Measurements from ENCODE around the gene HDDC2.

DNA sequence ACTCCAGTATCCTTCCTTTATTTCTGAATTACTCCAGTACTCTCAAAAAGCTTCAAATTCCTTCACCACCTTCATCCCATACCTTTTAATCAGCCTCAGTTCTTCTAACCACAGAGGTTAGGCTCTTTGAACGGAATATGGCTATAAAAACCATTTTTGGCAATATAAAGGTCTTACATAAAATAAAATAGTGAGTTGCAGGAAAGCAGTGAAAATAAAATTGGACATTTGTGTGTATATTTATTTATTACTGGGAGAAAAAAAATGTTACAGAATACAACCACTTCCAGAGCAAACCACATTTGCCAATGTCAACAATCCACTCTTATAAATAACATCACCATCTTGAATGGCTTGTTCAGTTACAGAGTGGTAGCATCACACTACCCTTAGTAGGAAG, 7.7 kb downstream of the HDDC2 start:
- TF ChIP-seq, protein P1, sequence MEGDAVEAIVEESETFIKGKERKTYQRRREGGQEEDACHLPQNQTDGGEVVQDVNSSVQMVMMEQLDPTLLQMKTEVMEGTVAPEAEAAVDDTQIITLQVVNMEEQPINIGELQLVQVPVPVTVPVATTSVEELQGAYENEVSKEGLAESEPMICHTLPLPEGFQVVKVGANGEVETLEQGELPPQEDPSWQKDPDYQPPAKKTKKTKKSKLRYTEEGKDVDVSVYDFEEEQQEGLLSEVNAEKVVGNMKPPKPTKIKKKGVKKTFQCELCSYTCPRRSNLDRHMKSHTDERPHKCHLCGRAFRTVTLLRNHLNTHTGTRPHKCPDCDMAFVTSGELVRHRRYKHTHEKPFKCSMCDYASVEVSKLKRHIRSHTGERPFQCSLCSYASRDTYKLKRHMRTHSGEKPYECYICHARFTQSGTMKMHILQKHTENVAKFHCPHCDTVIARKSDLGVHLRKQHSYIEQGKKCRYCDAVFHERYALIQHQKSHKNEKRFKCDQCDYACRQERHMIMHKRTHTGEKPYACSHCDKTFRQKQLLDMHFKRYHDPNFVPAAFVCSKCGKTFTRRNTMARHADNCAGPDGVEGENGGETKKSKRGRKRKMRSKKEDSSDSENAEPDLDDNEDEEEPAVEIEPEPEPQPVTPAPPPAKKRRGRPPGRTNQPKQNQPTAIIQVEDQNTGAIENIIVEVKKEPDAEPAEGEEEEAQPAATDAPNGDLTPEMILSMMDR (conservative IDR thresholded peaks at IDR 0.05; ENCODE audit: low read depth, low read length): no peak
- TF ChIP-seq EZH2 (IDR thresholded peaks at IDR 0.05; ENCODE audit: low read length, unreplicated experiment): no peak
- no peak for TF ChIP-seq EZH2phosphoT487 (IDR thresholded peaks at IDR 0.05; ENCODE audit: borderline replicate concordance, low read length)
